Left ventricle myocardium inferior (tissue), 1 donor: ENCODE data around the gene PAX9. TPM values are rescaled to one million over a fixed set of nuclear protein-coding genes. Genes with fewer than 3 reads are reported as not detected.

Source experiments
- DNase-seq: peaks from one replicate; pipeline ENCODE4 v3.0.0-alpha.2; 2020
- H3K27ac ChIP-seq: fragments of 200-600 bp; replicated peaks from 2 replicates; pipeline ENCODE4 v1.8.0; 2021
- H3K27me3 ChIP-seq: fragments of 200-600 bp; 2 replicates; pipeline ENCODE4 v1.8.0; 2021; ENCODE audit warnings: low read depth
- H3K36me3 ChIP-seq: fragments of 200-600 bp; 2 replicates; pipeline ENCODE4 v1.8.0; 2021
- H3K4me1 ChIP-seq: fragments of 200-600 bp; 2 replicates; pipeline ENCODE4 v1.8.0; 2021
- H3K4me3 ChIP-seq: fragments of 200-600 bp; 2 replicates; pipeline ENCODE4 v1.8.0; 2021; ENCODE audit warnings: mild to moderate bottlenecking, moderate library complexity
- H3K9me3 ChIP-seq: fragments of 200-600 bp; replicated peaks from 2 replicates; pipeline ENCODE4 v1.8.0; 2021
- intact Hi-C: fragments of 100-400 bp; cut with micrococcal nuclease; formaldehyde crosslinking; loops from one replicate; pipeline ENCODE4 v1.11.0; 2022
- total RNA-seq: library from RNA; stranded (reverse); fragmentation: NEBNext Ultra II Directional; extraction: Animal tissue kit (Norgen Biotek cat#: 25700); gene quantifications from one replicate; pipeline ENCODE4 v1.2.1, GENCODE V29; 2021
- TF ChIP-seq, protein P1 (sequence below): fragments of 200-600 bp; IDR thresholded peaks from 2 replicates; pipeline ENCODE4 v1.8.0; 2021; ENCODE audit warnings: antibody characterized with exemption, mild to moderate bottlenecking, borderline replicate concordance
- donor health status: DM: no; HTN: yes; CAD: no; lungs with severe emphysema.

Gene PAX9
- total RNA-seq, 1 donor from 2014 or later = not detected

DNA sequence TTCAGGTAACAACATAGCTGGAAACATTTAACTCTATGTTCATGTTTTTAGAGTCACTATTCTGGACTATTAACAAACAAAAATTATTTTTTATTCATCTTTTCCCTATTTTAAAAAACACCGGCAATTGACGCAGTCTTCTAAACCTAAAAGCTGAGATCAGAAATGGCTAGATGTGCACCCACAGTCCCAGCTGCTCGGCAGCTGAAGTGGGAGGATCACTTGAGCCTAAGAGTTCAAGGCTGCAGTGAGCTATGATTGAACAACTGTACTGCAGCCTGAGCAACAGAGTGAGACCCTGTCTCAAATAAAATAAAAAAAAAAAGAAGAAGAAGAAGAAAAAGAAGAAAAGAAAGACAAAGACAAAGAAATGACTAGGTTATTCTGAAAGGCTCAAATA is 64.5 kb downstream of the PAX9 start:
- Histone ChIP-seq H3K9me3 (no peaks in the 10 kb centered on the region), H3K4me3 (no peak overlapping the region), H3K36me3 (no peaks in the 10 kb centered on the region), H3K27ac (no peak overlapping the region), H3K4me1 (no peaks in the 10 kb centered on the region), H3K27me3 (peaks cover 12% of the 10 kb centered on the region)
- intact Hi-C loops = no loop called here
- DNase-seq = no peak
- TF ChIP-seq, protein P1, sequence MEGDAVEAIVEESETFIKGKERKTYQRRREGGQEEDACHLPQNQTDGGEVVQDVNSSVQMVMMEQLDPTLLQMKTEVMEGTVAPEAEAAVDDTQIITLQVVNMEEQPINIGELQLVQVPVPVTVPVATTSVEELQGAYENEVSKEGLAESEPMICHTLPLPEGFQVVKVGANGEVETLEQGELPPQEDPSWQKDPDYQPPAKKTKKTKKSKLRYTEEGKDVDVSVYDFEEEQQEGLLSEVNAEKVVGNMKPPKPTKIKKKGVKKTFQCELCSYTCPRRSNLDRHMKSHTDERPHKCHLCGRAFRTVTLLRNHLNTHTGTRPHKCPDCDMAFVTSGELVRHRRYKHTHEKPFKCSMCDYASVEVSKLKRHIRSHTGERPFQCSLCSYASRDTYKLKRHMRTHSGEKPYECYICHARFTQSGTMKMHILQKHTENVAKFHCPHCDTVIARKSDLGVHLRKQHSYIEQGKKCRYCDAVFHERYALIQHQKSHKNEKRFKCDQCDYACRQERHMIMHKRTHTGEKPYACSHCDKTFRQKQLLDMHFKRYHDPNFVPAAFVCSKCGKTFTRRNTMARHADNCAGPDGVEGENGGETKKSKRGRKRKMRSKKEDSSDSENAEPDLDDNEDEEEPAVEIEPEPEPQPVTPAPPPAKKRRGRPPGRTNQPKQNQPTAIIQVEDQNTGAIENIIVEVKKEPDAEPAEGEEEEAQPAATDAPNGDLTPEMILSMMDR = no peak

Other genes starting within 250 kb of the PAX9 start
- not detected for gene NKX2-1, start 141.6 kb upstream of the PAX9 start, total RNA-seq
- gene NKX2-8, start 79.2 kb upstream of the PAX9 start, total RNA-seq = not detected